MCF 10A (cell line): ENCODE measurements around the gene PRR19. TPM values are rescaled to one million over a fixed set of nuclear protein-coding genes. Genes with fewer than 3 reads are reported as not detected.

Experiments
- BruUV-seq: library from RNA; stranded (reverse); fragments of 400-500 nt; replicated peaks from 2 replicates; lab custom pipeline; 2021; lab: Mats Ljungman, UMichigan
- CTCF ChIA-PET: fragments of 300-600 bp; sonication (Branson Sonifier 250); formaldehyde crosslinking; extraction: SDS; loops from one replicate; lab custom pipeline; 2021; ENCODE audit warnings: antibody characterized with exemption, inconsistent platforms; lab: Yijun Ruan, JAX
- POLR2A ChIA-PET: fragments of 300-600, 350-650 bp; sonication (Branson Sonifier 250); formaldehyde crosslinking; extraction: SDS; loops from one replicate; lab custom pipeline; 2020; ENCODE audit warnings: antibody characterized with exemption, inconsistent platforms; lab: Yijun Ruan, JAX
- DNase-seq: peaks from one replicate; pipeline ENCODE4 v3.0.0-alpha.2; 2018; ENCODE audit not compliant: unreplicated experiment
- H3K27ac Mint-ChIP-seq: one replicate; pipeline ENCODE4 v1.8.0; 2022; ENCODE audit warnings: mild to moderate bottlenecking, low read depth, mixed read lengths; ENCODE audit not compliant: unreplicated experiment
- H3K27me3 Mint-ChIP-seq: one replicate; pipeline ENCODE4 v1.8.0; 2022; ENCODE audit warnings: mixed read lengths; ENCODE audit not compliant: insufficient read depth, unreplicated experiment
- H3K36me3 Mint-ChIP-seq: one replicate; pipeline ENCODE4 v1.8.0; 2022; ENCODE audit warnings: mild to moderate bottlenecking, moderate library complexity, mixed read lengths; ENCODE audit not compliant: insufficient read depth, unreplicated experiment
- H3K4me1 Mint-ChIP-seq: one replicate; pipeline ENCODE4 v1.8.0; 2022; ENCODE audit warnings: mixed read lengths; ENCODE audit not compliant: insufficient read depth, unreplicated experiment
- H3K4me3 Mint-ChIP-seq: one replicate; pipeline ENCODE4 v1.8.0; 2022; ENCODE audit warnings: mild to moderate bottlenecking, moderate library complexity, mixed read lengths; ENCODE audit not compliant: unreplicated experiment
- H3K9me3 Mint-ChIP-seq: one replicate; pipeline ENCODE4 v1.8.0; 2022; ENCODE audit warnings: mixed read lengths; ENCODE audit not compliant: unreplicated experiment
- CTCF ChIP-seq: fragments of 200-600 bp; IDR thresholded peaks from one replicate; pipeline ENCODE4 v1.8.0; 2022; ENCODE audit warnings: antibody characterized with exemption, mild to moderate bottlenecking; ENCODE audit not compliant: unreplicated experiment
- intact Hi-C: fragments of 100-400 bp; cut with micrococcal nuclease; formaldehyde crosslinking; loops from 2 replicates; pipeline ENCODE4 v1.14.1; 2022
- total RNA-seq: library from RNA; stranded (reverse); gene quantifications from 2 replicates; pipeline ENCODE4 v1.2.3, GENCODE V29; 2022

PRR19 gene
- total RNA-seq, 1 experiment from 2014 or later: 0.30 TPM

GRCh38 chr19:42270346-42271044 lies 31.4 kb upstream of the PRR19 start:
- POLR2A ChIA-PET: interaction anchor here (0.6 to 4.1 kb wide), 15 partner anchors 10 to 1936 kb away, joined by 3 to 66 read pairs (median 5); partner anchors contain the start of genes DEDD2, ERF, GSK3A and PAFAH1B3
- H3K27ac Mint-ChIP-seq: no peak overlapping the region
- BruUV-seq: TSS peak; percentile 94
- DNase-seq: peak; percentile 77
- H3K9me3 Mint-ChIP-seq: no peaks in the 10 kb centered on the region
- intact Hi-C loops: no loop called here
- no peak for TF ChIP-seq CTCF
- peaks cover 32% of the 10 kb centered on the region for H3K36me3 Mint-ChIP-seq
- peaks cover 30% of the 10 kb centered on the region for H3K4me1 Mint-ChIP-seq
- CTCF ChIA-PET: interaction anchor here (0.6 to 2.1 kb wide), 10 partner anchors 9 to 610 kb away, joined by 3 to 20 read pairs (median 4); partner anchors contain the start of genes ERF and POU2F2
- no peaks in the 10 kb centered on the region for H3K27me3 Mint-ChIP-seq
- no peak overlapping the region for H3K4me3 Mint-ChIP-seq

- no peak overlapping the region for H3K27ac Mint-ChIP-seq
- peaks cover 36% of the 10 kb centered on the region for H3K36me3 Mint-ChIP-seq
- no peak for DNase-seq
- no peak overlapping the region for H3K4me3 Mint-ChIP-seq
- BruUV-seq: TSS peak; percentile 16
- POLR2A ChIA-PET: interaction anchor here (0.7 to 4.1 kb wide), 12 partner anchors 9 to 142 kb away, joined by 3 to 66 read pairs (median 6); partner anchors contain the start of genes DEDD2, ERF, GSK3A and PAFAH1B3
- H3K27me3 Mint-ChIP-seq: no peaks in the 10 kb centered on the region
- intact Hi-C loops: no loop called here
- no peaks in the 10 kb centered on the region for H3K9me3 Mint-ChIP-seq
- CTCF ChIA-PET: interaction anchor here (0.6 to 2.1 kb wide), 10 partner anchors 8 to 609 kb away, joined by 3 to 20 read pairs (median 4); partner anchors contain the start of genes ERF and POU2F2
- no peak for TF ChIP-seq CTCF
- H3K4me1 Mint-ChIP-seq: peaks cover 33% of the 10 kb centered on the region
Observed at GRCh38 chr19:42271045-42271419, 30.9 kb upstream of the PRR19 start.

GRCh38 chr19:42271861-42272534 lies 29.9 kb upstream of the PRR19 start:
- peaks cover 38% of the 10 kb centered on the region for H3K4me1 Mint-ChIP-seq
- CTCF ChIA-PET: no interaction called here
- POLR2A ChIA-PET: interaction anchor here (0.7 to 4.1 kb wide), 6 partner anchors 8 to 143 kb away, joined by 3 to 66 read pairs (median 20); partner anchors contain the start of genes DEDD2, ERF and GSK3A

More at GRCh38 chr19:42271861-42272534, 29.9 kb upstream of the PRR19 start:
- Mint-ChIP-seq H3K27ac (no peak overlapping the region), H3K4me3 (no peak overlapping the region), H3K36me3 (peaks cover 44% of the 10 kb centered on the region), H3K27me3 (no peaks in the 10 kb centered on the region), H3K9me3 (no peaks in the 10 kb centered on the region)
- intact Hi-C loops: no loop called here
- no peak for DNase-seq
- no peak for TF ChIP-seq CTCF
- no TSS peak for BruUV-seq
